ENCODE results near the gene BTBD8. TPM values are rescaled to one million over a fixed set of nuclear protein-coding genes. Genes with fewer than 3 reads are reported as not detected.

Gene BTBD8
- 1 to 10 TPM; 1.4 to 6.7 (median 6.4) TPM for total RNA-seq

- peak; percentile 87 for DNase-seq
- peaks cover 0 to 11% (median 0%) of the 10 kb centered on the region in 4 donors for H3K4me1 ChIP-seq
- intact Hi-C loops (cut with DNase I; ENCODE audit: low total_unique reads) = no loop called here
- in situ Hi-C loops (cut with MboI; ENCODE audit: low pct_ligation_motif_present in 1 of 4, low pct_unique_long_range_greater_than_20kb in 1 of 4, low sequenced_read_pairs in 3 of 4) = no loop called here
- no peaks in the 10 kb centered on the region for H3K27me3 ChIP-seq
- H3K9me3 ChIP-seq = peaks cover 0 to 2% of the 10 kb centered on the region in 2 donors
- H3K36me3 ChIP-seq = no peaks in the 10 kb centered on the region
- TF ChIP-seq POLR2A (IDR thresholded peaks at IDR 0.05) (peak; percentile 56), EP300 (IDR thresholded peaks at IDR 0.05; ENCODE audit: low read depth) (no peak), POLR2AphosphoS5 (IDR thresholded peaks at IDR 0.05) (peak; percentile 42 to 54 (median 49)), CTCF (IDR thresholded peaks at IDR 0.05) (no peak)
- WGBS, 2 donors (ENCODE audit: low coverage in 1 of 2) = 0 to 1% methylated on average over 3 to 55 of the region's 55 CpGs
- H3K4me3 ChIP-seq = peak within 1 kb of the TSS; percentile 45 to 86 (median 66)
- peak within 1 kb of the TSS; percentile 71 to 82 (median 82) for H3K27ac ChIP-seq
Observed at GRCh38 chr1:92080128-92080985, at the start of gene BTBD8. Gene BTBD8 (plus strand): TSS chr1:92080345. CDS start chr1:92080572, 227 bp downstream.

GRCh38 chr1:92030656-92031107 lies 49.5 kb upstream of the BTBD8 start:
- Histone ChIP-seq H3K36me3 (no peaks in the 10 kb centered on the region), H3K27me3 (peaks cover 13% of the 10 kb centered on the region)
- 33 to 50% methylated on average over 2 to 4 of the region's 4 CpGs for WGBS, 2 donors (ENCODE audit: low coverage in 1 of 2)

GRCh38 chr1:92031281-92032110 lies 48.6 kb upstream of the BTBD8 start:
- Histone ChIP-seq H3K4me1 (peaks cover 0 to 5% (median 4%) of the 10 kb centered on the region in 4 donors), H3K27me3 (peaks cover 13% of the 10 kb centered on the region), H3K36me3 (no peaks in the 10 kb centered on the region), H3K4me3 (no peak overlapping the region), H3K9me3 (no peaks in the 10 kb centered on the region), H3K27ac (no peak overlapping the region)
- in situ Hi-C loops (cut with MboI; ENCODE audit: low pct_ligation_motif_present in 1 of 4, low pct_unique_long_range_greater_than_20kb in 1 of 4, low sequenced_read_pairs in 3 of 4) (no loop called here), intact Hi-C loops (cut with DNase I; ENCODE audit: low total_unique reads) (no loop called here)
- TF ChIP-seq CTCF (IDR thresholded peaks at IDR 0.05) (no peak), POLR2A (IDR thresholded peaks at IDR 0.05) (no peak), EP300 (IDR thresholded peaks at IDR 0.05; ENCODE audit: low read depth) (no peak), POLR2AphosphoS5 (IDR thresholded peaks at IDR 0.05) (no peak)
- WGBS, 2 donors (ENCODE audit: low coverage in 1 of 2) = 74 to 82% methylated on average over 5 to 6 of the region's 6 CpGs
- no peak for DNase-seq

More at GRCh38 chr1:92030656-92031107, 49.5 kb upstream of the BTBD8 start:
- H3K9me3 ChIP-seq = no peaks in the 10 kb centered on the region
- in situ Hi-C loops (cut with MboI; ENCODE audit: low pct_ligation_motif_present in 1 of 4, low pct_unique_long_range_greater_than_20kb in 1 of 4, low sequenced_read_pairs in 3 of 4) (no loop called here), intact Hi-C loops (cut with DNase I; ENCODE audit: low total_unique reads) (no loop called here)
- H3K4me3 ChIP-seq = no peak overlapping the region
- no peak overlapping the region for H3K27ac ChIP-seq
- DNase-seq = no peak
- peaks cover 0 to 5% (median 4%) of the 10 kb centered on the region in 4 donors for H3K4me1 ChIP-seq
- TF ChIP-seq EP300 (IDR thresholded peaks at IDR 0.05; ENCODE audit: low read depth) = no peak
- no peak for TF ChIP-seq POLR2A (IDR thresholded peaks at IDR 0.05)
- TF ChIP-seq CTCF (IDR thresholded peaks at IDR 0.05) = no peak
- TF ChIP-seq POLR2AphosphoS5 (IDR thresholded peaks at IDR 0.05) = no peak

GRCh38 chr1:92037400-92037799 lies 42.7 kb upstream of the BTBD8 start:
- Histone ChIP-seq H3K36me3 (no peaks in the 10 kb centered on the region), H3K4me3 (no peak overlapping the region), H3K4me1 (no peaks in the 10 kb centered on the region), H3K9me3 (no peaks in the 10 kb centered on the region), H3K27ac (no peak overlapping the region), H3K27me3 (no peaks in the 10 kb centered on the region)
- WGBS, 2 donors (ENCODE audit: low coverage in 1 of 2) = 71 to 92% methylated on average over 4 to 6 of the region's 6 CpGs
- no peak for DNase-seq
- TF ChIP-seq POLR2A (IDR thresholded peaks at IDR 0.05) (no peak), EP300 (IDR thresholded peaks at IDR 0.05; ENCODE audit: low read depth) (no peak), POLR2AphosphoS5 (IDR thresholded peaks at IDR 0.05) (no peak), CTCF (IDR thresholded peaks at IDR 0.05) (no peak)
- in situ Hi-C loops (cut with MboI; ENCODE audit: low pct_ligation_motif_present in 1 of 4, low pct_unique_long_range_greater_than_20kb in 1 of 4, low sequenced_read_pairs in 3 of 4) = no loop called here
- intact Hi-C loops (cut with DNase I; ENCODE audit: low total_unique reads) = no loop called here

Measured in transverse colon (tissue), 4 donors.